Kidney capillary endothelial cell (primary cell): ENCODE data around the gene AMACR.
"Not testable (repeated sequence)": the region's sequence is repeated elsewhere in the genome, so short reads cannot be mapped to it uniquely, and the experiment has no call there.

ENCODE experiments used
- DNase-seq: peaks from one replicate; pipeline ENCODE4 v3.0.0-alpha.2; 2018; ENCODE audit warnings: low spot score

The AMACR gene

DNA sequence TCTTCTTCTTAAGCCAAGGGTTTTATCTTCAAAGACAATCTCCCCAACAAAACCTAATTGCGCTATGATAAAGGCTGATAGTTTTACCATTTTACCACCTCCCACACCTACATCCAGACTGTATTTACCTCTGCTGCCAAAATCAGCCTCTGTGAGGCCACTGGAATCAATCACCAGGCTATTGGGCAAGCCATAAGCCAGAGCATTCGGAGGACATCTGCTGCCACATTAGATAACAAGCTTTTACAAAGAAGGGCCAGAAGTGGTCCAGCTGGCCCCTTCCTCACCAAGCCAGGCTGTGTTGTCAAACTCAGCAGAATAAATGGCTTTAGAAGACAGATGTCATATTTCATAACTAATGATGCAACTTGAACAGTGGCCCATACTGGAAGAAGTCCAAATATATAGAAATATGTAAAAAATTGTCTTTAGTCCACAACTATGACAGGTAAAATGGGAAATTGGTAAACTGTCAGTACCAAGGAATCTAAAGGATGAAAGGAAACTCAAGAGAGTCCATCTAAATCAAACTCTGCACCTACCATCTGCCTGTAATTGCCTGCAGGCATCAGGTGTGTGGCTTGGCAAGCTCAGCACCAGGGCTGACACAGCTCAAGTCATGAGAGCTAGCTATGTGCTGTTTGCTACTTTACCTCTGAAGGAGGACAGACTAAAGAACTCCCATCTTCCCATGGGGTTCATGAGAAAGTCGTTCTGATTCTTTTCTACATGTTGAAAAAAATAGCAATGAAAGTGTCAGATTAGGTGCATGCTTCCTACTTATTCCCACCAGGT lies 39.4 kb downstream of the AMACR start:
- no peak for DNase-seq

DNA sequence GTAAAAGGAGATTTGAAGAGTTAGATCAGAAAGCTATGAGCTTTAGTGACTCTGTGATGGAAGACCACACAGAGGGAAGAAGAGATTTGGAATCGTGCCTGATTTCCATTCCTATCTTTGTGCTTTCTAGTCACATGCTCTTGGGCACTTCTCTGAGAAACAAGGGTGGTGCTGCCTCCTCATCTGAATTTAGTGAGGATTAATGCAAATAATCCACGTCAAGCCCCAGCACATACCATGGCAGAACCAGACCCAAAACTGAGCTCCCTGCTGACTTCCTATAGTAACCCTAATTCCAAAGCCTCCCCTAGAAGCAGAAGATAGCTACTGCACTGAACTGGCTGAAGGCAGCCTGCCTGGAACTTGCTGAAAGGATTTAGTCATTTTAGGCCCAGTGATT lies 41.0 kb downstream of the AMACR start:
- no peak for DNase-seq

- no peak for DNase-seq
Observed at GRCh38 chr5:33964132-33964700, 43.6 kb downstream of the AMACR start.

DNA sequence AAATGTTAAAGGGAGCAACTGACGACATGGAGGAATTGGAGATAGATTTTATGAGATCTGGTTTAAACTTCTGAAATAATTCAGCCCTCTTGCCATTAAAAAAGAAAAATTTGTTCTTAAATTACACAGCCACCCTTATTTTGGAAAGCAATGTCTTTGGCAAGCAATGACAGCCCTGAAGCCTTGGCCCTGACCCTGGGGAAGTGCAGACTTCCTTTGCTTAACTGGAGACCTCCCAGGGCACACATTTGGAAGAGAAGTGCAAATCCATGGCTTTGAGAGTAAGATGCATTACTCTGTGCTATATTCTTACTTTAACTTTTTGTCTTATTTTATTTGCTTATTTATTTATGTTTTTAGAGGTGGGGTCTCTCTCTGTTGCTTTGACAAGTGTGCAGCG lies 49.7 kb downstream of the AMACR start:
- DNase-seq, result no peak

- DNase-seq, result no peak
Observed at GRCh38 chr5:33957577-33958150, 50.2 kb downstream of the AMACR start.

DNA sequence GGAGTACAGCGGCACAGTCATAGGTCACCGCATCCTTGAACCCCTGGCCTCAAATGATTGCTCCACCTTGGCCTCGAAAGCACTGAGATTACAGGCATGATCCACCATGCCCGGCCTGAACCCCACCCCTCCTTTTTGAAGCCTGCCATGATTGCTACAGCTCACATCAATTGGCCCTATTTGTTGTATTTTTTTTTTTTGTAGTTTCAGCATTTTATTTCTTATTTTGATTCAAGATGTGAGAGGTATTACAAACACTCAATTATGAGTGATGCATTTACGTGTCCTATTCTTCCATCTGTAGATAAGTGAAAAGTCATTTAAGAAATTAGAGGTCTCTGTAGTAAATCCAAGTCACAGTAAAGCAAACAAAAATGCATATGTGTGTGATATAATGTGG lies 55.7 kb downstream of the AMACR start:
- DNase-seq, result not testable (repeated sequence)

- no peak for DNase-seq
Observed at GRCh38 chr5:33944543-33945132, 63.2 kb downstream of the AMACR start.

DNA sequence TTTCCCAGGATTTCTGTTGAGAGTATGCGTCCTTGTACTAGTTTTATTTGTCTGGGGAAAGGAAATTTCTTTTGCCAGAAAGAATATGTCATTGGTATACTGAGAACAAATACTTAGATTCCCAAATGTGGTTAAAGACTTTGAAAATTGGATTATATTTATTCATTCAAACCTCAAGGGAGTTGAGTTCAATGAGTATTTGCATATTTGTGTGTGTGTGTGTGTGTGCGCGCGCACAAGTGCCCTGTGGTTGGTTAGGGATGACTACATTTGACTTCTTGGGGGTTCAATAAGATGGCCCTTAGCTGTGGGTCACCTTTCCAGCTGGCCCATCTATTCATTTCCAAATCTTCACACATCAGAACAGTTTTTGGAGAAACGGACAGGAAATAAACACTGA lies 66.8 kb downstream of the AMACR start:
- DNase-seq, result no peak

DNA sequence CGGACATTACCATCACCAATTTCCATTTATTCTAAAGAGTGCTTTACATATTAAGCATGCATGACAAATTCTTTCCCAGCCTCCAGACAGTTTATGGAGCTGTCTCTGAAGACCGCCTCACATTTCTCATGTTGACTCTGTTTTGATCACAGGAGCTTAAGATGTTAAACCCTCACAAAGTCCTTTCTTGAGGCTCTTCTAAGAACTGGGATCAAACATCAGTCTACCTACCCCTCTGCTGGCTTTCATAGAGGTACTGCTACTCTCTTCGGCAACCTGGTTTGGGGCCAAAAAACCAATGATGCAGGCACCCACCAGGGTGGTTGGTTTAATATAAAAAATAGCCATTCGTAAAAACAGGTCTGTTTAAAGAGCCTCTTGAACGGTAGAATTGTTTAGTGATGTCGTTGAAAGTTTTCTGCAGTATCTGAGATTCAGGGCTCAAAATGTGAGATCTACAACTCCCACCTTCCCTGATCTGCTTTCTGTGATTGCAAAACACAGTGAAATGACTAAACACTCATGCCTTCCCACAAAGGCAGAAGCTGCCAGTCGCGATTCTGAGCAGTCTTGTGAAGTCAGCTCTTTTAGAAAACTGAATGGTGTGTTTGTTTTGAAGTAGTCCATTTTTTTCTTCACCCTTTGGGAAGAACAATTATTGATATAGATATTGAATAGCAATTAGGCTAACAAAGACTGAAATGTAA lies 68.1 kb downstream of the AMACR start:
- DNase-seq, result no peak

- DNase-seq, result no peak
Observed at GRCh38 chr5:33938881-33939280, 69.0 kb downstream of the AMACR start.

- DNase-seq, result no peak
Observed at GRCh38 chr5:33938507-33938796, 69.4 kb downstream of the AMACR start.

DNA sequence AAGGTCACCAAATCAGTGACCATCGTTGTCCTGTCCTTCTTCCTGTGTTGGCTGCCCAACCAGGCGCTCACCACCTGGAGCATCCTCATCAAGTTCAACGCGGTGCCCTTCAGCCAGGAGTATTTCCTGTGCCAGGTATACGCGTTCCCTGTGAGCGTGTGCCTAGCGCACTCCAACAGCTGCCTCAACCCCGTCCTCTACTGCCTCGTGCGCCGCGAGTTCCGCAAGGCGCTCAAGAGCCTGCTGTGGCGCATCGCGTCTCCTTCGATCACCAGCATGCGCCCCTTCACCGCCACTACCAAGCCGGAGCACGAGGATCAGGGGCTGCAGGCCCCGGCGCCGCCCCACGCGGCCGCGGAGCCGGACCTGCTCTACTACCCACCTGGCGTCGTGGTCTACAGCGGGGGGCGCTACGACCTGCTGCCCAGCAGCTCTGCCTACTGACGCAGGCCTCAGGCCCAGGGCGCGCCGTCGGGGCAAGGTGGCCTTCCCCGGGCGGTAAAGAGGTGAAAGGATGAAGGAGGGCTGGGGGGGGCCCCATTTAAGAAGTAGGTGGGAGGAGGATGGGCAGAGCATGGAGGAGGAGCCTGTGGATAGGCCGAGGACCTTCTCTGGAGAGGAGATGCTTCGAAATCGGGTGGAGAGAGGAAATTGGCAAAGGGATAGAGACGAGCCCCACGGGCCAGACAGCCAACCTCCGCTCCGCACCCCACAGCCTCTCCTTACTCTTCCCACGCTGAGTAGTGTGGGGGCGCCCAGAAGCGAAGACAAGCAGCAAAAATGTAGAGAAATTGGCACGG lies 69.9 kb downstream of the AMACR start:
- no peak for DNase-seq

DNA sequence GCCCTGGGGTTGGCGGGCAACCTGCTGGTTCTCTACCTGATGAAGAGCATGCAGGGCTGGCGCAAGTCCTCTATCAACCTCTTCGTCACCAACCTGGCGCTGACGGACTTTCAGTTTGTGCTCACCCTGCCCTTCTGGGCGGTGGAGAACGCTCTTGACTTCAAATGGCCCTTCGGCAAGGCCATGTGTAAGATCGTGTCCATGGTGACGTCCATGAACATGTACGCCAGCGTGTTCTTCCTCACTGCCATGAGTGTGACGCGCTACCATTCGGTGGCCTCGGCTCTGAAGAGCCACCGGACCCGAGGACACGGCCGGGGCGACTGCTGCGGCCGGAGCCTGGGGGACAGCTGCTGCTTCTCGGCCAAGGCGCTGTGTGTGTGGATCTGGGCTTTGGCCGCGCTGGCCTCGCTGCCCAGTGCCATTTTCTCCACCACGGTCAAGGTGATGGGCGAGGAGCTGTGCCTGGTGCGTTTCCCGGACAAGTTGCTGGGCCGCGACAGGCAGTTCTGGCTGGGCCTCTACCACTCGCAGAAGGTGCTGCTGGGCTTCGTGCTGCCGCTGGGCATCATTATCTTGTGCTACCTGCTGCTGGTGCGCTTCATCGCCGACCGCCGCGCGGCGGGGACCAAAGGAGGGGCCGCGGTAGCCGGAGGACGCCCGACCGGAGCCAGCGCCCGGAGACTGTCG lies 70.7 kb downstream of the AMACR start:
- no peak for DNase-seq

GRCh38 chr5:33936381-33937016 lies 71.4 kb downstream of the AMACR start, which contains the start of gene RXFP3:
Gene RXFP3 (plus strand): TSS chr5:33936386. CDS start chr5:33936741, 355 bp downstream.
- DNase-seq, result no peak
